GM21528 (cell line): ENCODE measurements around the gene CYP11A1.

Experiments
- ATAC-seq: cut with Tn5 transposase; IDR thresholded peaks from one replicate; pipeline ENCODE4 v1.9.1; 2021; ENCODE audit warnings: mild to moderate bottlenecking, moderate library complexity; ENCODE audit not compliant: unreplicated experiment, low FRiP score

The CYP11A1 gene

DNA sequence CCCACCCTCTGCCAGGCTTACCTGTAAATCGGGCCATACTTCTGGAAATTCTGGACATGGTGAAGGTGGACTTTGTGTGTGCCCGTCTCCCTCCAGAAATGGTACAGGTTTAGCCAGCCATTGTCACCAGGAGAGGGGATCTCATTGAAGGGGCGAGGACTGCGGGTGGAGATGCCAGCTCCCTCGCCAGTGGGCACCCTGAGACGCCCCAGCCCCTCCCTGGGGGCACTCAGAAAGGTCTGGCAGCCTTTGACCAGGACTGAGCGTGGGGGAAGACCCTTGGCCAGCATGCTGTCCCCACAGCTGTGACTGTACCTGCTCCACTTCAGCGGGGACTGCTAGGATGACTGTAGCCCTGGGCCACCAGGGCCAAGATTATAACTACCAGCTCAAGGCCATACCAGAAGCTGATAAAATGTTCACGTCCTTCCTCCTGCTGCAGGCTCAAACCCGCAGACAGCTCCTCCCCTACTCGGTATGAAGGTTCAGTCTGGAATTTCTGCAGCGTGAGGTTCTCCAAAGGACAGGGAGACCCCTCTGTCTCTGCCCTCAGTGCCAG lies at the start of gene CYP11A1:
Gene CYP11A1, minus strand, starts transcription at position 351 of the 559 bp plus-strand sequence. Its CDS starts 61 bp downstream, at position 290.
- ATAC-seq: no peak

GRCh38 chr15:74417225-74417624 lies 49.8 kb upstream of the CYP11A1 start:
- no peak for ATAC-seq

DNA sequence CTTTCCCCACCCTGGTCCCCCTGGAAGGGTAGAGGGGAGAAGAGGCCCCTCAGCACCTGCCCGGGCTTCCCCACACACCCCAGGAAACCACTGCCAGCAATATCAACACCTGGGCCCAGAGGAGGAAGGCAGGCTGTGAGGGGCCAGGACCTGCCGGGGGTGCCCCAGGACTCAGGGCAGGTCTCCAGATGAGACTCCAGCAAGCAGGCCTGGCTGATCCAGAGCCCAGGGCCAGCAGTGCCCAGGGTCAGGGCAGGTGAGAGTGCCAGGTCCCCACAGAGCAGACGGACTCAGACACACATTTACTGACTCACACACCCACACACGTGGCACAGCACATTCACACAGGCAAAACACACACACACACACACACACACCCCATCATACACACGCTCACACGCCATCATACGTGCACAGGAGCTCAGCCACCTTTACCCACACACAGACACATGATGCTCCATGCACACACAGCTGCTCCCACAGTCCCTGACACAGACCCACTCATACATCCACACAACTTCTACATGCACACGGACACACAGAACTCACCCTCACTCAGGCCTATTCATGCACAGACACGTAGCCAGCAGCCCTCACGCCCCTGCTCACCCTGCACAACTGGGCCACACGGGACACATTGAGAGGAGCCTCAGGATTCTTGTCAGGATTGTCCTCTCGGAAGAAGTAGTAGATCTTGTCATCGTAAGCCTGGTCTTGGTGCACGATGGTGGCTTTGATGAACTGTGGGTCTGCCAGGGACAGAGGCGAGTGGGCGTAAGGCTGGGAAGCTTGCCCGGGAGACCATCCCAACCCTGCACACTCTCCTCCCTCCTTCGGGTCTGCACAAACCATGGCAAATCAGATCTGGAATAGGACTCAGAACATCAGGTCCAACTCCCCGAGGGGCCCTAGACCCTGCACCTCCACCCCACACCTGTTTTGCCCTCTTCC lies 48.8 kb upstream of the CYP11A1 start:
- no peak for ATAC-seq

GRCh38 chr15:74414603-74415338 lies 47.3 kb upstream of the CYP11A1 start:
- ATAC-seq: no peak

- no peak for ATAC-seq
Observed at GRCh38 chr15:74414081-74414580, 46.7 kb upstream of the CYP11A1 start.

- ATAC-seq: no peak
Observed at GRCh38 chr15:74413350-74414080, 46.1 kb upstream of the CYP11A1 start.

GRCh38 chr15:74412159-74412558 lies 44.7 kb upstream of the CYP11A1 start:
- ATAC-seq: no peak

DNA sequence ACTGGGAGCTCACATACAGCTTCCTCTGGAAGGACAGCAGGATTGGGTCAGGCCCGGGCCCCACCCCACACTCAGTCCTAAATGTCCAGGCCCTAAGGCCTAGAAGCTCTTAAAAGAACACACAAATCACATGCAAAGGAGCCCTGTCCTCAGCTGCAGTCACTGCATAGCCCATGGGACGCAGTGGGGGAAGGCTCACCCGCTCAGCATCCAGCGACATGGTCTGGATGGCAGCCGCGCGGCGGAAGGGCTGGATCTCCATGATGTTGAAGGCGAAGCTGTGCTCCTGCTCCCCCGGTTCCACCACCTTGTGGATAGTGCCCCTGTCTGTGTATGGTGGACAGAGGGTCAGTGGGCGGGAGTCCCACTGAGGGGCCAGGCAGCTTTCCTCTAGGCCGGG lies 44.2 kb upstream of the CYP11A1 start:
- no peak for ATAC-seq

DNA sequence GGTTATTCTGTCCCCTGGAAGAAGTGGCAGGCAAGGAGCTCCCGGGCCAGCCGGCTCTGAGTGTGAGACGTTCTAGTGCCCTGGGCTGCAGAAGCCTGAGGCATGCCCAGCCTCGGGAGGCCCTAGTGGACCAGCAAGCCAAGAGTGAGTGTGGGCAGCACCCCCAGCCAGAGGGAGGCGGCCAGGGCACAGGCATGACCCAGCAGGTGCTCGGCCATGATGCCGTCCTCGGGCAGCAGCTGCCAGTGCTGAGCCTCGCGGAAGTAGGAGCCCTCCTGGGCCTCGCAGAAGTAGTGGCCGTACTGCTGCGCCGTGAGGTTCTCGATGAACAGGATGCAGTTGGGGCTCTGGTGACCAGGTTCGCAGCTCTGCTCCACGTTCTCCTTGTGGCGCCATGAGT lies 43.1 kb upstream of the CYP11A1 start:
- ATAC-seq: no peak

GRCh38 chr15:74409225-74409624 lies 41.8 kb upstream of the CYP11A1 start:
- ATAC-seq: no peak

DNA sequence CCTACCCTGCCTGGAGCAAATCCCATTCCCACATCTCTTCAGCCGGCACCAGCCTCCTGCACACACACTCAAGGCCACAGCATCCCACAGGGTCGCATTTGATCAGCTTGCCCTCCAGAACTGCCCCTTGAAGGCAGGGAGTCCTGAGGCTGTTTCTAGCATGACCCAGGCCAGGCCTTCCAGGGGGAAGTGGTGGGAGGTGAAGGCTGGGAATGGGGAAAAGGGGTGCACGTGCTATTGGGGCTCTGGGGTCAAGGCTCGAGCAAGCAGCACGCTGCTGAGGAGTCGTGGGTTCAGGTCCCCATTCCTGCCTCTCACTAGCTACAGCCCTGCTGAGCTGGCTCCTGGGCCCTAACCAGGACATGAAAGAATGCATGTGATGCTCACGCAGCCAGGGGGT lies 41.4 kb upstream of the CYP11A1 start:
- ATAC-seq: no peak

GRCh38 chr15:74408385-74408784 lies 40.9 kb upstream of the CYP11A1 start:
- no peak for ATAC-seq

GRCh38 chr15:74406992-74407705 lies 39.7 kb upstream of the CYP11A1 start:
- no peak for ATAC-seq

DNA sequence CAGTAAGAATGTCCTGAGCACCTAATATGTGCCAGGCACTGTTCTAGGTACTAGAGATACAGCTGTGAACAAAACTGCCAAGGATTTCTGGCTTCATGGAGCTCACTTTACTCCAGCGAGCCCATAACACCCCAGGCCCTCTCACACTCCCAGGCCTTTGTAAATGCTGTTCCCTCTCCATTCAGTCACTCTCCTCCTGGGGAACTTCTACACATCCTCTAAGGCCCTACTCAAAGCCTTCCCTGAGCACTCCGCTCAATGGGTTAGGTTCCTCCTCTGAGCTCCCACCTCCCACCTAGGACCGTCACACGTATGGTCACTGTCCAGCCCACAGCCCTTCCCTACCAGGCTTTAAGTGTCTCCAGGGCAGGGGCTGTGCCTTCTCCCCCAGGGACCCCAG lies 39.1 kb upstream of the CYP11A1 start:
- no peak for ATAC-seq

DNA sequence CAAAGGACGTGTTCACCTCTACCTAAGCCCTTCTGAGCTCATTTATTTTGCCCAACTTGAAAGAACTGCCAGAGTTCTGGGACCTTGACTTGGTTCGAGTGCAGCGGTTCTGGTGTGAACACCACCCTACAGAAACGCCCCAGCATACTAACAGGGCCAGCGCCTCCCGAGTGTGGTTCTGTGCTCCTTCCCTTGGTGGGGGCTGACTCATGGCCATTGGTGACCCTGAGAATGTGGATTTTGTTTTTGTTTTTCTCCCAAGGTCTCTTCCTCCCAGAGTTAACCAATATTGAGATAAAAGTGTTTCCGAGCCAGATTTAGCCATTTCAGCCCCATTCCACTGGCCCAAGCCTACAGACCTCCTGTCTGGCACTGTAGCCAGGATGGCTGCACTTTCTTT lies 38.4 kb upstream of the CYP11A1 start:
- ATAC-seq: no peak

GRCh38 chr15:74403991-74404563 lies 36.6 kb upstream of the CYP11A1 start:
- no peak for ATAC-seq

DNA sequence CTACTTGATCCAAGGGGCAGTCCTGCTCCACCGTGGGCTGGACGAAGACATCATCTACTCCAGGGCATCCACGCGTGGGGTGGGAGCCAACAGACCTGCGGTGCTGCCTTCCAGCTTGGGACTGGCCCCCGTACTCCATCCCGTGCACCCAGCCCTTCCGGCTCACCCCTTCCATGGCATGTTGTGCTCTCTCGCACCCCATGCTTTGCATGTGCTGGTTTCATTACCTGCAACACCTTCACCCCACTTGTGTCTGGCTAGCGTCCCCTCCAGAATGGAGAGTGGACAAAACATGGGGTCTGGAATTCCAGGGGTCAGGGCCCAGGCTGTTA lies 36.1 kb upstream of the CYP11A1 start:
- ATAC-seq: no peak

- no peak for ATAC-seq
Observed at GRCh38 chr15:74402873-74403587, 35.6 kb upstream of the CYP11A1 start.

DNA sequence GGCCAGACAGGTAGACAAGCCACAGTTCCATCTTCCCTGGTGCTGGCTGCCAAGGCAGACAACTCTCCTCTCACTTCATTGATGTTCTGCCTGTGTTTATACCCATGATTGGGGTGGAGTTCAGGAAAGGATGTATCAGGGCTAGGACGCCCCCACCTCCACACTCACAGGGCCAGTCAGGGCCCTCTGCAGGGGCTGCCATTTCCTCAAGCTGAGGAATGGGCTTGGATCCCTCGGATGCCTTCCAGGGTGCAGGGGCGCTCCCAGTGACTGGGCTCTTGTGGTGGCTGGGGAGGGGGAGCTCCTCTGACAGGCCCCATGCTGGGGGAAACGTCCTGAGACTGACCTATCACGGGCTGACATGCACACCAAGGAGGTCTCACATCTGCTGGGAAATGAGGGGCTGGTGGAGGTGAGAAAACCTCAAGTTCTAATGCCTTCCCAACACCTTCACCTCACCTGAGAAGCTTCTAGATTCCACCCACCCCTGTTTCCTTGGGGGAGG lies 34.9 kb upstream of the CYP11A1 start:
- ATAC-seq: no peak
